Thoracic aorta (tissue), 2 donors: ENCODE measurements around the gene RBM47. TPM values are rescaled to one million over a fixed set of nuclear protein-coding genes. Genes with fewer than 3 reads are reported as not detected.
"Not testable (repeated sequence)": the region's sequence is repeated elsewhere in the genome, so short reads cannot be mapped to it uniquely, and the experiment has no call there.

Experiments used
- ATAC-seq: fragments of 150-250 bp; one replicate; pipeline ENCODE4 v1.8.0; 2017; ENCODE audit warnings: low read depth; ENCODE audit not compliant: insufficient number of reproducible peaks, low FRiP score
- DNase-seq: peaks from one replicate; pipeline ENCODE4 v3.0.0-alpha.2; 2020; ENCODE audit warnings: low spot score
- H3K27ac ChIP-seq, 2 donors: fragments of 200-600 bp; sonication (generic); 1 replicate in 1 of 2; 2 replicates in 1 of 2; pipeline ENCODE4 v1.5.1; 2016; ENCODE audit warnings: mild to moderate bottlenecking in 2 of 2, moderate library complexity in 2 of 2
- H3K27me3 ChIP-seq: fragments of 200-600 bp; sonication (generic); replicated peaks from 2 replicates; pipeline ENCODE4 v1.6.0; 2016; ENCODE audit warnings: mild to moderate bottlenecking; ENCODE audit not compliant: insufficient read depth
- H3K36me3 ChIP-seq: fragments of 200-600 bp; sonication (generic); one replicate; pipeline ENCODE4 v1.5.1; 2016
- H3K4me1 ChIP-seq, 2 donors: fragments of 200-600 bp; sonication (generic); 1 replicate in 1 of 2; 2 replicates in 1 of 2; pipeline versions ENCODE4 v1.5.1 to v1.6.0; 2016; ENCODE audit warnings: low read depth in 2 of 2, mild to moderate bottlenecking in 1 of 2; ENCODE audit not compliant: control insufficient read depth in 1 of 2
- H3K4me3 ChIP-seq: fragments of 200-600 bp; sonication (generic); 2 replicates; pipeline ENCODE4 v1.5.1; 2016; ENCODE audit warnings: mild to moderate bottlenecking
- H3K9me3 ChIP-seq: fragments of 200-600 bp; sonication (generic); 2 replicates; pipeline ENCODE4 v1.5.1; 2016
- CTCF ChIP-seq: fragments of 200-600 bp; sonication (generic); IDR thresholded peaks from one replicate; pipeline ENCODE4 v1.5.1; 2019; ENCODE audit warnings: antibody characterized with exemption
- total RNA-seq, 2 donors: library from RNA; depleted of rRNA; stranded (reverse); fragments of >200 nt; gene quantifications; one replicate each; pipeline versions ENCODE4 v1.1.0 to v1.2.3, GENCODE V29; 2016

Gene RBM47
- total RNA-seq, 2 donors from 2014 or later, result 31.5 to 56.7 TPM

GRCh38 chr4:40434126-40434687, 195.5 kb downstream of the RBM47 start:
- DNase-seq (no peak), ATAC-seq (no peak)
- H3K27ac ChIP-seq, result no peak overlapping the region
- no peaks in the 10 kb centered on the region for H3K36me3 ChIP-seq
- H3K27me3 ChIP-seq, result no peaks in the 10 kb centered on the region
- no peak overlapping the region for H3K4me3 ChIP-seq
- H3K4me1 ChIP-seq, result no peaks in the 10 kb centered on the region
- TF ChIP-seq CTCF, result no peak
- no peaks in the 10 kb centered on the region for H3K9me3 ChIP-seq

GRCh38 chr4:40432504-40432903, 197.2 kb downstream of the RBM47 start:
- ATAC-seq (no peak), DNase-seq (no peak)
- TF ChIP-seq CTCF, result no peak
- Histone ChIP-seq H3K4me1 (no peaks in the 10 kb centered on the region), H3K27me3 (no peaks in the 10 kb centered on the region), H3K27ac (no peak overlapping the region), H3K9me3 (no peaks in the 10 kb centered on the region), H3K36me3 (no peaks in the 10 kb centered on the region), H3K4me3 (no peak overlapping the region)

DNA sequence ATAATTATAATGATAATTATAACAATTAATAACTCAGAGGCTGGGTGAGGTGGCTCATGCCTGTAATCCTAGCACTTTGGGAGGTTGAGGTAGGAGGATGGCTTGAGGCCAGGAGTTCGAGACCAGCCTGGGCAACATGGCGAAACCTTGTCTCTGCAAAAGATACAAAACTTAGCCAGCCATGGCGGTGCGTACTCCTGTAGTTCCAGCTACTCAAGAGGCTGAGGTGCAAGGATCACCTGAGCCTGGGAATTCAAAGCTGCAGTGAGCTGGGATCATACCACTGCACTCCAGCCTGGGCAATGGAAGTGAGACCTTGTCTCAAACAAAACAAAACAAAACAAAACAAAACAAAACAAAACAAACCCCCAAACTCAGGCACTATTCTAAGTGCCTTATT, 201.8 kb downstream of the RBM47 start:
- not testable (repeated sequence) for H3K27ac ChIP-seq, H3K4me1 ChIP-seq, DNase-seq, H3K4me3 ChIP-seq, ATAC-seq, H3K9me3 ChIP-seq, H3K36me3 ChIP-seq, H3K27me3 ChIP-seq

DNA sequence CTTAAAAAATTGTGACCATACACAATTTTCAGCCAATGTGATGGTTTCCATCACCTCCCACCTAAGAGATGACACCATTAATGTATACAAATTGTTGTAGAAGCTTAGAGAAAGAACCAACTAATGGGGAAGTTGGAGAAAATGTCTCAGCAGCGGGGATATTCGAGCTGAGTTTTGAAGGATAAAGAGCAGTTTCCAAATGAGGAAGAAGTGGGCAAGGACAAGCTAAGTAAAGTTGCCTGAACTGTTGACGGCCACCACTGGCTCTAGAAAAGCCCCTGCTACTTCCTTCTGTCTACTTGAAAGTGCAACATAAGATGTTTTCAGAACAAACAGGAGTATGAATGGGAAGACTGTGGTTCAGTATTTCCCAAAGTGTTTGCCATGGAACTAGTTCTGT, 202.5 kb downstream of the RBM47 start:
- Histone ChIP-seq H3K27me3 (no peaks in the 10 kb centered on the region), H3K27ac (no peak overlapping the region), H3K36me3 (no peaks in the 10 kb centered on the region), H3K4me3 (no peak overlapping the region), H3K4me1 (no peaks in the 10 kb centered on the region), H3K9me3 (no peaks in the 10 kb centered on the region)
- TF ChIP-seq CTCF, result no peak
- ATAC-seq (no peak), DNase-seq (no peak)

GRCh38 chr4:40425799-40426574, 203.7 kb downstream of the RBM47 start:
- Histone ChIP-seq H3K4me1 (no peaks in the 10 kb centered on the region), H3K9me3 (no peaks in the 10 kb centered on the region), H3K36me3 (no peaks in the 10 kb centered on the region), H3K4me3 (no peak overlapping the region), H3K27me3 (no peaks in the 10 kb centered on the region), H3K27ac (no peak overlapping the region)
- DNase-seq, result no peak
- ATAC-seq, result no peak
- no peak for TF ChIP-seq CTCF
